ENCODE measurements around the gene NRXN3. TPM values are rescaled to one million over a fixed set of nuclear protein-coding genes. Genes with fewer than 3 reads are reported as not detected.

The NRXN3 gene
- total and polyA plus RNA-seq, 4 donors, result 0.07 to 1.2 (median 0.23) TPM

DNA sequence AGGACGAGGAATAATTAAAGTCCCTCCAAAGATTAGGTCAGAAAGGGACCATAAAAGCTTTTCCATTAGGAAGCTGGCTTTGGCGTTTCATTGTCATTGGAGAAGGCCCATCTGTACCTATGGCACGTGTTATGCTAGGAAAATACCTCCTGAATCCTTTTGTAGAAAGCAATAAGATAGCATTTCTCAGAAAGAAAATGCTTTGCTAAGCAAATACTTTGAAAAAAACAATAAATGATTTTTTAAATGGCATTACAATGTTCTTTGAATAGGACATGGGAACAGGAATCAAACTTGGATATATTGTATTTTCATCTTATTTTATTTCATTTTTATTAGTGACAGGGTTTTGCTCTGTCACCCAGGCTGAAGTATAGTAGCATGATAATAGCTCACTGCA is 967.7 kb downstream of the NRXN3 start:
- 66% methylated on average over 3 of the region's 3 CpGs for WGBS
- H3K36me3 ChIP-seq (ENCODE audit: control insufficient read depth in 4 of 4, insufficient read depth in 3 of 4, low read depth in 1 of 4, low read length in 3 of 4), result no peaks in the 10 kb centered on the region
- no peak for DNase-seq (ENCODE audit: low spot score)

DNA sequence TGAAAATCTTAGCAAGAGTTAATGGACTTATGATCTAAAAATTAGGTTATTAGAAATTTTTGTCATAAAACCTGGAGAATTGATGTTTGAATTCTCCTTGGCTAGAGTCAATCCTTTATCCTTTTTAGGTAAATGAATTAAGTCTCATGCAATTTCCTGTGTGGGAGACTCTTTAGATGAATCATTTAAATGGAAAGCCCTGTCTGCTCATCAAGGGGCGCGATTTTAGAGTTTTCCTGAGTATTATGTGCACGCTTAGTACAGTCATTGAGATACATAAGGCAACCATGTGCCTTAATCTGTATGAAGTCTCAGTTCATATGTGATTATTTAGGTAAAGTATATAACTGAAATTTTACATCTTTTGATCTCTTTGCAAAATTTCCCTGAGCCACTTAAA is 974.7 kb downstream of the NRXN3 start:
- 73% methylated on average over 3 of the region's 3 CpGs for WGBS
- no peak overlapping the region for H3K9ac ChIP-seq (ENCODE audit: low read depth in 1 of 2, low read length in 2 of 2)
- DNase-seq (ENCODE audit: low spot score), result no peak
- H3K4me1 ChIP-seq (ENCODE audit: control insufficient read depth in 4 of 4, insufficient read depth in 4 of 4, low read length in 3 of 4), result no peaks in the 10 kb centered on the region
- H3K27me3 ChIP-seq (ENCODE audit: control insufficient read depth in 4 of 4, insufficient read depth in 4 of 4, low read length in 3 of 4), result peaks cover 0 to 3% (median 0%) of the 10 kb centered on the region in 4 donors
- H3K36me3 ChIP-seq (ENCODE audit: control insufficient read depth in 4 of 4, insufficient read depth in 3 of 4, low read depth in 1 of 4, low read length in 3 of 4), result no peaks in the 10 kb centered on the region
- no peak overlapping the region for H3K27ac ChIP-seq (ENCODE audit: low read depth in 1 of 2, low read length in 2 of 2)
- H3K4me3 ChIP-seq (ENCODE audit: low read depth in 1 of 3, low read length in 3 of 3), result no peak overlapping the region
- no peaks in the 10 kb centered on the region for H3K9me3 ChIP-seq (ENCODE audit: control insufficient read depth in 4 of 4, low read length in 3 of 4)
- TF ChIP-seq, protein P1, sequence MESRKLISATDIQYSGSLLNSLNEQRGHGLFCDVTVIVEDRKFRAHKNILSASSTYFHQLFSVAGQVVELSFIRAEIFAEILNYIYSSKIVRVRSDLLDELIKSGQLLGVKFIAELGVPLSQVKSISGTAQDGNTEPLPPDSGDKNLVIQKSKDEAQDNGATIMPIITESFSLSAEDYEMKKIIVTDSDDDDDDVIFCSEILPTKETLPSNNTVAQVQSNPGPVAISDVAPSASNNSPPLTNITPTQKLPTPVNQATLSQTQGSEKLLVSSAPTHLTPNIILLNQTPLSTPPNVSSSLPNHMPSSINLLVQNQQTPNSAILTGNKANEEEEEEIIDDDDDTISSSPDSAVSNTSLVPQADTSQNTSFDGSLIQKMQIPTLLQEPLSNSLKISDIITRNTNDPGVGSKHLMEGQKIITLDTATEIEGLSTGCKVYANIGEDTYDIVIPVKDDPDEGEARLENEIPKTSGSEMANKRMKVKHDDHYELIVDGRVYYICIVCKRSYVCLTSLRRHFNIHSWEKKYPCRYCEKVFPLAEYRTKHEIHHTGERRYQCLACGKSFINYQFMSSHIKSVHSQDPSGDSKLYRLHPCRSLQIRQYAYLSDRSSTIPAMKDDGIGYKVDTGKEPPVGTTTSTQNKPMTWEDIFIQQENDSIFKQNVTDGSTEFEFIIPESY (IDR thresholded peaks at IDR 0.05), result no peak
- TF ChIP-seq RAD21 (IDR thresholded peaks at IDR 0.05) (no peak), RXRA (IDR thresholded peaks at IDR 0.05) (no peak), SP1 (IDR thresholded peaks at IDR 0.05) (no peak), TAF1 (conservative IDR thresholded peaks at IDR 0.05) (no peak), GABPA (IDR thresholded peaks at IDR 0.05 in 1 of 2, conservative IDR thresholded peaks at IDR 0.05 in 1 of 2) (no peak), FOXA1 (IDR thresholded peaks at IDR 0.05) (no peak), NR2F2 (IDR thresholded peaks at IDR 0.05) (no peak), EGR1 (IDR thresholded peaks at IDR 0.05; ENCODE audit: low read depth in 2 of 2) (no peak), YY1 (IDR thresholded peaks at IDR 0.05) (no peak)
- TF ChIP-seq, protein P2, sequence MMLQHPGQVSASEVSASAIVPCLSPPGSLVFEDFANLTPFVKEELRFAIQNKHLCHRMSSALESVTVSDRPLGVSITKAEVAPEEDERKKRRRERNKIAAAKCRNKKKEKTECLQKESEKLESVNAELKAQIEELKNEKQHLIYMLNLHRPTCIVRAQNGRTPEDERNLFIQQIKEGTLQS (IDR thresholded peaks at IDR 0.05), result no peak
- TF ChIP-seq, protein P3, sequence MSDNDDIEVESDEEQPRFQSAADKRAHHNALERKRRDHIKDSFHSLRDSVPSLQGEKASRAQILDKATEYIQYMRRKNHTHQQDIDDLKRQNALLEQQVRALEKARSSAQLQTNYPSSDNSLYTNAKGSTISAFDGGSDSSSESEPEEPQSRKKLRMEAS (IDR thresholded peaks at IDR 0.05), result no peak

More for the DNA sequence above, 967.7 kb downstream of the NRXN3 start:
- H3K27ac ChIP-seq (ENCODE audit: low read depth in 1 of 2, low read length in 2 of 2), result no peak overlapping the region
- H3K9ac ChIP-seq (ENCODE audit: low read depth in 1 of 2, low read length in 2 of 2), result no peak overlapping the region
- H3K9me3 ChIP-seq (ENCODE audit: control insufficient read depth in 4 of 4, low read length in 3 of 4), result no peaks in the 10 kb centered on the region
- no peaks in the 10 kb centered on the region for H3K4me1 ChIP-seq (ENCODE audit: control insufficient read depth in 4 of 4, insufficient read depth in 4 of 4, low read length in 3 of 4)
- no peak overlapping the region for H3K4me3 ChIP-seq (ENCODE audit: low read depth in 1 of 3, low read length in 3 of 3)
- TF ChIP-seq, protein P2 (IDR thresholded peaks at IDR 0.05), result no peak
- TF ChIP-seq JUND (IDR thresholded peaks at IDR 0.05), result no peak
- TF ChIP-seq, protein P4, sequence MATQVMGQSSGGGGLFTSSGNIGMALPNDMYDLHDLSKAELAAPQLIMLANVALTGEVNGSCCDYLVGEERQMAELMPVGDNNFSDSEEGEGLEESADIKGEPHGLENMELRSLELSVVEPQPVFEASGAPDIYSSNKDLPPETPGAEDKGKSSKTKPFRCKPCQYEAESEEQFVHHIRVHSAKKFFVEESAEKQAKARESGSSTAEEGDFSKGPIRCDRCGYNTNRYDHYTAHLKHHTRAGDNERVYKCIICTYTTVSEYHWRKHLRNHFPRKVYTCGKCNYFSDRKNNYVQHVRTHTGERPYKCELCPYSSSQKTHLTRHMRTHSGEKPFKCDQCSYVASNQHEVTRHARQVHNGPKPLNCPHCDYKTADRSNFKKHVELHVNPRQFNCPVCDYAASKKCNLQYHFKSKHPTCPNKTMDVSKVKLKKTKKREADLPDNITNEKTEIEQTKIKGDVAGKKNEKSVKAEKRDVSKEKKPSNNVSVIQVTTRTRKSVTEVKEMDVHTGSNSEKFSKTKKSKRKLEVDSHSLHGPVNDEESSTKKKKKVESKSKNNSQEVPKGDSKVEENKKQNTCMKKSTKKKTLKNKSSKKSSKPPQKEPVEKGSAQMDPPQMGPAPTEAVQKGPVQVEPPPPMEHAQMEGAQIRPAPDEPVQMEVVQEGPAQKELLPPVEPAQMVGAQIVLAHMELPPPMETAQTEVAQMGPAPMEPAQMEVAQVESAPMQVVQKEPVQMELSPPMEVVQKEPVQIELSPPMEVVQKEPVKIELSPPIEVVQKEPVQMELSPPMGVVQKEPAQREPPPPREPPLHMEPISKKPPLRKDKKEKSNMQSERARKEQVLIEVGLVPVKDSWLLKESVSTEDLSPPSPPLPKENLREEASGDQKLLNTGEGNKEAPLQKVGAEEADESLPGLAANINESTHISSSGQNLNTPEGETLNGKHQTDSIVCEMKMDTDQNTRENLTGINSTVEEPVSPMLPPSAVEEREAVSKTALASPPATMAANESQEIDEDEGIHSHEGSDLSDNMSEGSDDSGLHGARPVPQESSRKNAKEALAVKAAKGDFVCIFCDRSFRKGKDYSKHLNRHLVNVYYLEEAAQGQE (IDR thresholded peaks at IDR 0.05), result no peak
- TF ChIP-seq SP1 (IDR thresholded peaks at IDR 0.05), result no peak
- TF ChIP-seq, protein P5, sequence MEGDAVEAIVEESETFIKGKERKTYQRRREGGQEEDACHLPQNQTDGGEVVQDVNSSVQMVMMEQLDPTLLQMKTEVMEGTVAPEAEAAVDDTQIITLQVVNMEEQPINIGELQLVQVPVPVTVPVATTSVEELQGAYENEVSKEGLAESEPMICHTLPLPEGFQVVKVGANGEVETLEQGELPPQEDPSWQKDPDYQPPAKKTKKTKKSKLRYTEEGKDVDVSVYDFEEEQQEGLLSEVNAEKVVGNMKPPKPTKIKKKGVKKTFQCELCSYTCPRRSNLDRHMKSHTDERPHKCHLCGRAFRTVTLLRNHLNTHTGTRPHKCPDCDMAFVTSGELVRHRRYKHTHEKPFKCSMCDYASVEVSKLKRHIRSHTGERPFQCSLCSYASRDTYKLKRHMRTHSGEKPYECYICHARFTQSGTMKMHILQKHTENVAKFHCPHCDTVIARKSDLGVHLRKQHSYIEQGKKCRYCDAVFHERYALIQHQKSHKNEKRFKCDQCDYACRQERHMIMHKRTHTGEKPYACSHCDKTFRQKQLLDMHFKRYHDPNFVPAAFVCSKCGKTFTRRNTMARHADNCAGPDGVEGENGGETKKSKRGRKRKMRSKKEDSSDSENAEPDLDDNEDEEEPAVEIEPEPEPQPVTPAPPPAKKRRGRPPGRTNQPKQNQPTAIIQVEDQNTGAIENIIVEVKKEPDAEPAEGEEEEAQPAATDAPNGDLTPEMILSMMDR (IDR thresholded peaks at IDR 0.05; ENCODE audit: low read depth, low read length, missing input control), result no peak
- no peak for TF ChIP-seq TAF1 (conservative IDR thresholded peaks at IDR 0.05)
- TF ChIP-seq HNF4A (conservative IDR thresholded peaks at IDR 0.05), result no peak
- TF ChIP-seq, protein P1 (IDR thresholded peaks at IDR 0.05), result no peak
- TF ChIP-seq FOXA2 (IDR thresholded peaks at IDR 0.05), result no peak
- no peak for TF ChIP-seq YY1 (IDR thresholded peaks at IDR 0.05)
- peaks cover 0 to 2% (median 0%) of the 10 kb centered on the region in 4 donors for H3K27me3 ChIP-seq (ENCODE audit: control insufficient read depth in 4 of 4, insufficient read depth in 4 of 4, low read length in 3 of 4)
